Gastroesophageal sphincter (tissue), 3 donors: ENCODE results near the gene UAP1.

ENCODE experiments used
- POLR2A ChIP-seq, 2 donors: fragments of 450-650 bp; IDR thresholded peaks; one replicate each; pipeline ENCODE4 v1.6.1; 2017; ENCODE audit warnings: antibody characterized with exemption in 2 of 2, mild to moderate bottlenecking in 2 of 2, moderate library complexity in 1 of 2
- POLR2AphosphoS5 ChIP-seq: sonication (generic); formaldehyde crosslinking; IDR thresholded peaks from one replicate; pipeline ENCODE4 v1.6.1; 2017; ENCODE audit warnings: antibody characterized with exemption
- TF ChIP-seq, protein P1 (sequence below), 4 experiments: fragments of 200-600 bp in 2 of 4; fragments of 450-650 bp in 2 of 4; sonication (generic) in 1 of 4; IDR thresholded peaks; one replicate each; pipeline ENCODE4 v1.5.1; 2017 to 2019; ENCODE audit warnings: antibody characterized with exemption in 4 of 4, mild to moderate bottlenecking in 2 of 4, moderate library complexity in 2 of 4

DNA sequence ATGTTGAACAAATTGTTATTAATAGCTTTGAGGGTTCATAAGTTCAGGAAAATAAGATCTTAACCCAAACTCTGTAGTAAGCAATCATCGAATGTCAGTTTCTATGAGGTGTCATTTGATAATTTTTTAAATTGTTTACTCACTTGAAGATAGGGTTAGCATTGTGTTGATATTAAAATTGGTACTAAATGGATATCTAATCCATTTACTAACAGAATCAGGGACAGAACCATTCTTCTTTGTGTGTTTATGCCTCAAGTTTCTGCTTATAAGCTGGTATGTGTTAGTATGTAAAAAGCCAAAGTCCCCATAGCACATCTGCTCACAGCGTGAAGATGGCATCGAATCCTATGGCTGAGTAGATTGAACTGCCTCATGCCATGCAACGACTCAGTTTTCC lies 84.1 kb downstream of the UAP1 start:
- TF ChIP-seq, protein P1, sequence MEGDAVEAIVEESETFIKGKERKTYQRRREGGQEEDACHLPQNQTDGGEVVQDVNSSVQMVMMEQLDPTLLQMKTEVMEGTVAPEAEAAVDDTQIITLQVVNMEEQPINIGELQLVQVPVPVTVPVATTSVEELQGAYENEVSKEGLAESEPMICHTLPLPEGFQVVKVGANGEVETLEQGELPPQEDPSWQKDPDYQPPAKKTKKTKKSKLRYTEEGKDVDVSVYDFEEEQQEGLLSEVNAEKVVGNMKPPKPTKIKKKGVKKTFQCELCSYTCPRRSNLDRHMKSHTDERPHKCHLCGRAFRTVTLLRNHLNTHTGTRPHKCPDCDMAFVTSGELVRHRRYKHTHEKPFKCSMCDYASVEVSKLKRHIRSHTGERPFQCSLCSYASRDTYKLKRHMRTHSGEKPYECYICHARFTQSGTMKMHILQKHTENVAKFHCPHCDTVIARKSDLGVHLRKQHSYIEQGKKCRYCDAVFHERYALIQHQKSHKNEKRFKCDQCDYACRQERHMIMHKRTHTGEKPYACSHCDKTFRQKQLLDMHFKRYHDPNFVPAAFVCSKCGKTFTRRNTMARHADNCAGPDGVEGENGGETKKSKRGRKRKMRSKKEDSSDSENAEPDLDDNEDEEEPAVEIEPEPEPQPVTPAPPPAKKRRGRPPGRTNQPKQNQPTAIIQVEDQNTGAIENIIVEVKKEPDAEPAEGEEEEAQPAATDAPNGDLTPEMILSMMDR (IDR thresholded peaks at IDR 0.05) = no peak
- TF ChIP-seq POLR2AphosphoS5 = no peak
- no peak for TF ChIP-seq POLR2A (IDR thresholded peaks at IDR 0.05)
